GM13977 (cell line): ENCODE results near the gene CYCS.
A peak's percentile ranks its signal among the peaks of the same experiment; 100 is the strongest.

Experiments
- DNase-seq: peaks from one replicate; pipeline ENCODE4 v3.0.0; 2012; ENCODE audit warnings: low spot score
- in situ Hi-C: fragments of 300-500 bp; cut with MboI; formaldehyde crosslinking; loops from one replicate; pipeline ENCODE4 v1.12.0; 2022; ENCODE audit warnings: low sequenced_read_pairs, low pct_unique_long_range_greater_than_20kb, mixed read lengths, inconsistent platforms; ENCODE audit not compliant: unreplicated experiment
- TF ChIP-seq, protein P1 (sequence below): IDR thresholded peaks from 2 replicates; pipeline ENCODE4 v1.5.1; 2012; ENCODE audit warnings: mild to moderate bottlenecking, control low read depth; ENCODE audit not compliant: insufficient read depth; ENCODE audit errors: extremely low read depth, missing control alignments

CYCS gene

DNA sequence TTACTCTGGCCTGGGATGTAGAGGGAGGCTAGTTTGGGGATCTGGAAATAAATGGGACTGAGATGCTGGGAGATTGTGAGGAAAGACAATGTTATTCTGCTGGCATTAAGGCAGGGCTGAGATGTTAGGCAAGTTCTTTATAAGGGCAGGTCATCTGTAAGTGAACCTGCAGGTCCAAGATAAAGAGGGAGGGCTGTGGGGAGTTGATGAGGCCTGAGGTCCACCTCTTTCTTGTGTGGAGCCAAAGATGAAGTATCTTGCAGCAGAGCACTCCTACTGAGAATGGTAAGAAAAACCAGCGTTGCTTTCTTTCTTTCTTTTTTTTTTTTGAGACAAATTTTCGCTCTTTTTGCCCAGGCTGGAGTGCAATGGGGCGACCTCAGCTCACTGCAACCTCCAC is 19.1 kb downstream of the CYCS start:
- TF ChIP-seq, protein P1, sequence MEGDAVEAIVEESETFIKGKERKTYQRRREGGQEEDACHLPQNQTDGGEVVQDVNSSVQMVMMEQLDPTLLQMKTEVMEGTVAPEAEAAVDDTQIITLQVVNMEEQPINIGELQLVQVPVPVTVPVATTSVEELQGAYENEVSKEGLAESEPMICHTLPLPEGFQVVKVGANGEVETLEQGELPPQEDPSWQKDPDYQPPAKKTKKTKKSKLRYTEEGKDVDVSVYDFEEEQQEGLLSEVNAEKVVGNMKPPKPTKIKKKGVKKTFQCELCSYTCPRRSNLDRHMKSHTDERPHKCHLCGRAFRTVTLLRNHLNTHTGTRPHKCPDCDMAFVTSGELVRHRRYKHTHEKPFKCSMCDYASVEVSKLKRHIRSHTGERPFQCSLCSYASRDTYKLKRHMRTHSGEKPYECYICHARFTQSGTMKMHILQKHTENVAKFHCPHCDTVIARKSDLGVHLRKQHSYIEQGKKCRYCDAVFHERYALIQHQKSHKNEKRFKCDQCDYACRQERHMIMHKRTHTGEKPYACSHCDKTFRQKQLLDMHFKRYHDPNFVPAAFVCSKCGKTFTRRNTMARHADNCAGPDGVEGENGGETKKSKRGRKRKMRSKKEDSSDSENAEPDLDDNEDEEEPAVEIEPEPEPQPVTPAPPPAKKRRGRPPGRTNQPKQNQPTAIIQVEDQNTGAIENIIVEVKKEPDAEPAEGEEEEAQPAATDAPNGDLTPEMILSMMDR, result no peak
- DNase-seq, result no peak
- in situ Hi-C loops, result no loop called here

DNA sequence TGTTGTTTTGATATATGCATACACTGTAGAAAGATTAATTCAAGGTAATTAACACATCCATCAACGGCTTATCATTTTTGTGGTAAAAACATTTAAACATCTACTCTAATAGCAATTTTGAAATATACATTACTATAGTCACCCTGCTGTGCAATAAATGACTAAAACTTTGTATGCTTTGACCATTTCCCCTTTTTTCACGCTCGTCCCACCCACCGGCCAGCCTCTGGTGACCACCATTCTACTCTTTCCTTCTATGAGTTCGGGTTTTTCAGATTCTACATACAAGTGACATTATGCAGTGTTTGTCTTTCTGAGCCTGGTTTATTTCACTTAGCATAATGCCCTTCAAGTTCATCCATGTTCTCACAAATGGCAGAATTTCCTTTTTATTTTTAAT is 21.3 kb downstream of the CYCS start:
- in situ Hi-C loops, result no loop called here

DNA sequence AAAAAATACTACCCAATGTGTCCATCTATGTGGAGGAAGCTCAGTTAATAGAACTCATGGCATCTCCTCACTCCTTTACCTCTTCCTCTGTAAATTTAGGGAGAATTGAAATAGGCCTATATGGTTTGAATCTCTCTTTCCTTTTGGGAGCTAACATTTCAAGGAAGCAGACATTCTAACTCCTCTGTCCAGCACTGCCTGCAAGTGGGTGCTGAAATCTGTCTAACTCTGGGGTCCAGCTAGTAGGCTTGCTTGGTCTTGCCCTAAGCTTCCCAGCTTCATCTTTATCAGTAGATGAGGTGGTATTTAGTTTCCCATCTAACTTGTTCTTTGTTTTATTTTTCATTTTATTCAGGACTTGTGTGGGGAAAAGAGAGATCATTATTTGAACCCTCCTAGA is 23.2 kb downstream of the CYCS start:
- no peak for DNase-seq
- in situ Hi-C loops, result no loop called here
- TF ChIP-seq, protein P1, result no peak

More for the DNA sequence above, 21.3 kb downstream of the CYCS start:
- TF ChIP-seq, protein P1, result no peak
- no peak for DNase-seq

DNA sequence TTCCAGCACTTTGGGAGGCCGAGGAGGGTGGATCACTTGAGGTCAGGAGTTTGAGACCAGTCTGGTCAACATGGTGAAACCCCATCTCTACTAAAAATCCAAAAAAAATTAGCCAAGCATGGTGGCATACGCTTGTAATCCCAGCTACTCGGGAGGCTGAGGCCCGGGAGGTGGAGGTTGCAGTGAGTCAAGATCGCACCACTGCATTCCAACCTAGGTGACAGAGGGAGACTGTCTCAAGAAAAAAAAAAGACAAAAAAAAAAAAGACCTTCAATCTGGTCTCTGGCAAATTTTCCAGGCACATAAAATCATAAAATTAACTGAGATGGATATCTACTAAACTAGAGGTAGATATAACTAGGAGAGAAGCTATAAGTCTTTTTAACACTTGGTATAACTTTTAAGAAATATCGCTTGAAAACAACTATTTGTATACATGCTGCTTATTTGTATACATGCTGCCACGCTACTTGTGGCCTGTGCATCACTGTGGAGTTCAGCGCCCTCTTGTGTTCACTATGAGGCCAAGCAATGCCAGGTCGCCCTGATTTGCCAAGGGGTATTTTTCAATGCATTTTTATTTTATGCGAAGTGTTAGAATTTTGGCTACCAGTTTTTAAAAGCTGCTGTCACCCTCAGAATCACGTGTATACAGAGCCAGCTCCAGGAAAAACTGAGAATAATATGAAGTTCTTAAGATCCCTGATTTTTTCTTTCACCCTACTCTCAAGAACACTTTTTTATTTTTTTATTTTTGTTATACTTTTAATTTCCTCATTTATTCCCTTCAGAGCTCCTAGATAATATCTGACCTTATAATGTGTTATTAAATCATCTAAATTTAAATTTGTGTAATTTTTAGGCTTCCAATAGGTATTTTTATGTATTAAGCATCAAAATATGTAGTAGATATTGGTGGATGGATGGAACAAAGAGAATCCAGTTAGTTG is 26.7 kb downstream of the CYCS start:
- TF ChIP-seq, protein P1, result peak; percentile 94
- DNase-seq, result peak; percentile 71
- in situ Hi-C loops, result no loop called here

DNA sequence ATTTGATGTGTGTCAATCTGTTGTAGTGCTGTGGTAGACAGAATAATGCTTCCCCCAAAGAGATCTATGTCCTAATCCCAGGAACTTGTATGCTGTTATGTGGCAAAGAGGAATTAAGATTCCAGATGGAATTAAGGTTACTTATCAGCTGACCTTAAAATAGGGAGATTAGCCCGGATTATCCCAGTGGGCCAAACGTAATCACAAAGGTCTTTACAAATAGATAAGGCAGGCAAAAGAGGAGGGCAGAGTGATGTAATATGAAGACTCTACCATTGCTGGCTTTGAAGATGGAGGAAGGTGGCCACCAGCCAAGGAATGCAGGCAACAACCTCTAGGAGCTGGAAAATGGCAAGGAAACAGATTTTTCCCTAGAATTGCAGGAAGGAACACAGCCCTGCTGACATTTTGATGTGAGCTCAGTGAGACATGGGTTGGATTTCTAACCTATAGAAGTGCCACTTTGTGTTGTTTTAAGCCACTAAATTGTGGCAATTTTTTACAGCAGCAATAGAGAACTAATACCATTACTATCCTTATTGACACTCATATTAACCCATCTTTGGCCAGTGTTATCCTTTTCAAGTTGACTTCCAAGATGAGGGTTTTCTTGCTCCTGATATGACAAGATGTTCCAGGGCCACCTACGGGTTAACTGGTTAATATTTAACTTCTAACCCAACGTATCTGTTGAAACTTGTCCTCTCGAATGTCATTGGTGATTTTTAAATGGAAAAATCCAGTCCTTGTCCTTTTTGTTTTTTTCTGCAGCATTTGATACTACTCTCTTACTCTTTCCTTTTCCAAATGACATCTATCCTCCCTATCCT is 29.3 kb downstream of the CYCS start:
- in situ Hi-C loops, result no loop called here
- TF ChIP-seq, protein P1, result no peak
- no peak for DNase-seq

DNA sequence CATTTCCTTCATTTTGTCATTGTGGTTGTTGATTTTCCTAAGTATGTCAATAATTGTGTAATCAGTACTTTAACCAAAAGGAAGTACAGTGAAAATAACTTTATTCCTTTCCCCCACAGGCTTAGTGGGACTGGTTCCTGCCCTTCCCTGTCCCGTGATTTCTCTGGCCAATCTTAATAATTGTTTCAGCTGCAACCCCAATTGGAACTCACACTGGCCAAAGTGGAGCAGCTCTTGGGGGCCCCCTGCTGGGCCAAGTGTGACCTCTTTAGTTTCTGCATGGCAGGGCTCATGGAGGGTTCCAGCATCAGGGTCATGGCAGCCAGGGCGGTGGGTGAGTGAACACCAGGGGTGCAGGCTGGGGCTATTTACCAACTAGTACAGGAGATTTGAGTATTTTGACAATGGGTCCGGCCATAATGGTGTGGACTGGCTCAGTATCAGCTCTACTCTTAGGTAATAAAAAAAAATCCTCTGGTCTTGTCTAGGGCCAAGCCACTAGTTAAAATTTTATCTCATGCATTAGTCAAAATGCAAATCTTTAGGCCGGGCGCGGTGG is 31.7 kb downstream of the CYCS start:
- in situ Hi-C loops, result no loop called here
- TF ChIP-seq, protein P1, result peak; percentile 78

More for the DNA sequence above, 31.7 kb downstream of the CYCS start:
- DNase-seq, result peak; percentile 78
